KMS-11 (cell line): ENCODE results near the gene PMFBP1.

Source experiments
- H2AFZ ChIP-seq: fragments of 200-600 bp; sonication (generic); 2 replicates; pipeline ENCODE4 v1.6.1; 2016; ENCODE audit warnings: antibody characterized with exemption, mixed run types, low read depth
- H3K27ac ChIP-seq: fragments of 200-600 bp; sonication (generic); 2 replicates; pipeline ENCODE4 v1.6.1; 2016; ENCODE audit warnings: mild to moderate bottlenecking, mixed run types
- H3K27me3 ChIP-seq: fragments of 200-600 bp; sonication (generic); 2 replicates; pipeline ENCODE4 v1.6.1; 2017; ENCODE audit warnings: mild to moderate bottlenecking, low read depth, mixed run types, moderate library complexity; ENCODE audit not compliant: insufficient read depth
- H3K36me3 ChIP-seq: fragments of 200-600 bp; sonication (generic); 2 replicates; pipeline ENCODE4 v1.6.1; 2017; ENCODE audit warnings: mild to moderate bottlenecking, mixed run types; ENCODE audit not compliant: insufficient read depth
- H3K4me1 ChIP-seq: fragments of 200-600 bp; sonication (generic); 2 replicates; pipeline ENCODE4 v1.6.1; 2016; ENCODE audit warnings: mild to moderate bottlenecking, low read depth, mixed run types; ENCODE audit not compliant: poor library complexity, severe bottlenecking
- H3K4me2 ChIP-seq: fragments of 200-600 bp; sonication (generic); 2 replicates; pipeline ENCODE4 v1.7.0; 2016; ENCODE audit warnings: mild to moderate bottlenecking, mixed run types
- H3K4me3 ChIP-seq: fragments of 200-600 bp; sonication (generic); IDR thresholded peaks from 2 replicates; pipeline ENCODE4 v1.6.1; 2017; ENCODE audit warnings: low read depth, low read length, mixed read lengths; ENCODE audit not compliant: insufficient read depth
- H3K79me2 ChIP-seq: fragments of 200-600 bp; sonication (generic); 2 replicates; pipeline ENCODE4 v1.6.1; 2016; ENCODE audit warnings: low read depth, mixed run types; ENCODE audit not compliant: insufficient read depth
- H3K9ac ChIP-seq: fragments of 200-600 bp; sonication (generic); 2 replicates; pipeline ENCODE4 v1.6.1; 2016; ENCODE audit warnings: mild to moderate bottlenecking, mixed run types
- H4K20me1 ChIP-seq: fragments of 200-600 bp; sonication (generic); 2 replicates; pipeline ENCODE4 v1.6.1; 2016; ENCODE audit warnings: mild to moderate bottlenecking, mixed run types; ENCODE audit not compliant: insufficient read depth
- CTCF ChIP-seq: fragments of 200-600 bp; sonication (generic); conservative IDR thresholded peaks from 2 replicates; pipeline ENCODE4 v1.6.1; 2017; ENCODE audit warnings: low read depth, mild to moderate bottlenecking, antibody characterized with exemption, low read length, moderate library complexity, mixed read lengths

Gene PMFBP1

DNA sequence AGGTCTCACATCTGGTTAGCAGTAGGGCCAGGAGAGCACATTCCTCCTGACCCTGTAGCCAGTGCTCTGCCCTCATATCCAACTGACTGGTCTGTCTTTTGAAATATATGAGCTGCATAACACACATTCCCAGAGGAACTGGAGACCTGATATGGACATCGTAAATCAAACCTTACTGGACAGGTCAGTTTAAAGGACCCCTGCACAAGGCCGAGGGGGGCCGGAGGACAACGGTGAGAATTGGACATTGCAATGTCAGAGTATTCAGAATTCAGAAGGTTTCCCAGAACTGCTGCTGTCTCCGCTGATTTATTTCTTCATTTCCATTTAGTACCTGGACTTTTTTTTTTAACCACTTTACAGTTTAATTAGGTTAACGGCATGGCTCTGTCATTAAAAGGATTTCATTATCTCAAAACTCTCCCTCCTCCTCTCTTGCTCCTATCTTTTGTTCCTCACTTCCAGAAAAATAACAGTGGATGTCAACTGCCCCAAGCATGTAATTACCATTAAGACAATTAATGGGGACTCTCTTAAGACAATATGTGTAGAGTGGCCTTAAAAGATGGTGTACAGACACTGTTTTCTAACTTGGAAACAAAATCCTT, 4.9 kb downstream of the PMFBP1 start:
- no peak overlapping the region for H3K9ac ChIP-seq
- no peak overlapping the region for H3K4me3 ChIP-seq
- no peak overlapping the region for H3K4me2 ChIP-seq
- no peaks in the 10 kb centered on the region for H3K4me1 ChIP-seq
- H3K36me3 ChIP-seq: no peaks in the 10 kb centered on the region
- H3K27me3 ChIP-seq: no peaks in the 10 kb centered on the region
- no peaks in the 10 kb centered on the region for H3K79me2 ChIP-seq
- no peak overlapping the region for H2AFZ ChIP-seq
- no peak overlapping the region for H3K27ac ChIP-seq
- no peak for TF ChIP-seq CTCF
- H4K20me1 ChIP-seq: no peaks in the 10 kb centered on the region

DNA sequence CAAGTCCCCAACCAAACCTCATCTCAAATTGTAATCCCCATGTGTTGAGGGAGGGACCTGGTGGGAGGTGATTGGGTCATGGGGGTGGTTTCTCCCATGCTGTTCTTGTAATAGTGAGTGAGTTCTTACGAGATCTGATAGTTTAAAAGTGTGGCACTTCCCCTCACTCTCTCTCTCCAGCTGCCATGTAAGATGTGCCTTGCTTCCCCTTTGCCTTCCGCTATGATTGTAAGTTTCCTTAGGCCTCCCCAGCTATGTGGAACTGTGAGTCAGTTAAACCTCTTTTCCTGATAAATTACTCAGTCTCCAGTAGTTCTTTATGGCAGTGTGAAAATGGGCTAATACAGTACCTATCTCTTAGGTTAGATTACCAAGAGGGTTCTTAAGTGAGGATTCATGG, 5.8 kb downstream of the PMFBP1 start:
- Histone ChIP-seq H3K36me3 (no peaks in the 10 kb centered on the region), H4K20me1 (no peaks in the 10 kb centered on the region), H3K79me2 (no peaks in the 10 kb centered on the region), H3K4me3 (no peak overlapping the region), H3K27me3 (no peaks in the 10 kb centered on the region), H3K4me2 (no peak overlapping the region), H2AFZ (no peak overlapping the region), H3K9ac (no peak overlapping the region), H3K27ac (no peak overlapping the region), H3K4me1 (no peaks in the 10 kb centered on the region)
- no peak for TF ChIP-seq CTCF

DNA sequence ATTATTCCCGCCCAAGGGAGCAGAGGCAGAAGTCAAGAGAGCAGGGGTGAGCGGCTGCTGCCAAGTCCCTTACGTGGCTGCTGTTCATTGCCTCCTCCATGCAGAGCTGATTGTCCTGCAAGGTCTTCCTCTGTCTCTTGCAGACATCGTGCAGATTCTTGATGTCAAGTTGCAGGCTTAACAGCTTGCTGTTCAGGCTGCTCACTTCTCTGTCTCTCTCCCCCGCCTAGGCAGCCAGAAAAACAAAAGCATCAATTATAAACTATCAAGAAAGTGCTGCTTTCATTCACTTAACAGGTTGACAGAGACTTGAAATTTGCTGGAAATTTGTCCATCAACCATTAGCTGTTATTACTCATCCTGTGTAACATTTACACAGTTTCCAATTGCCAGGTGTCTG, 7.3 kb downstream of the PMFBP1 start:
- Histone ChIP-seq H4K20me1 (no peaks in the 10 kb centered on the region), H3K36me3 (no peaks in the 10 kb centered on the region), H2AFZ (no peak overlapping the region), H3K79me2 (no peaks in the 10 kb centered on the region), H3K9ac (no peak overlapping the region), H3K27ac (no peak overlapping the region), H3K4me3 (no peak overlapping the region), H3K27me3 (no peaks in the 10 kb centered on the region), H3K4me2 (no peak overlapping the region), H3K4me1 (no peaks in the 10 kb centered on the region)
- no peak for TF ChIP-seq CTCF

- H3K36me3 ChIP-seq: no peaks in the 10 kb centered on the region
- H4K20me1 ChIP-seq: no peaks in the 10 kb centered on the region
- no peak overlapping the region for H3K4me2 ChIP-seq
- H3K27ac ChIP-seq: no peak overlapping the region
- no peak overlapping the region for H3K4me3 ChIP-seq
- no peaks in the 10 kb centered on the region for H3K4me1 ChIP-seq
- no peak overlapping the region for H2AFZ ChIP-seq
- no peaks in the 10 kb centered on the region for H3K27me3 ChIP-seq
- no peak for TF ChIP-seq CTCF
- no peak overlapping the region for H3K9ac ChIP-seq
- H3K79me2 ChIP-seq: no peaks in the 10 kb centered on the region
These were observed 9.8 kb downstream of the PMFBP1 start for GRCh38 chr16:72162105-72162692.
